Umbilical cord (tissue), 2 donors: ENCODE results near the gene NFATC4. TPM values are rescaled to one million over a fixed set of nuclear protein-coding genes. Genes with fewer than 3 reads are reported as not detected.
"Not testable (repeated sequence)": the region's sequence is repeated elsewhere in the genome, so short reads cannot be mapped to it uniquely, and the experiment has no call there.

Experiments
- DNase-seq: peaks from one replicate; pipeline ENCODE4 v3.0.0-alpha.2; 2015; ENCODE audit warnings: low spot score
- total RNA-seq: library from RNA; depleted of rRNA; stranded (reverse); fragments of >200 nt; gene quantifications from one replicate; pipeline ENCODE4 v1.2.3, GENCODE V29; 2014; ENCODE audit warnings: low replicate concordance; ENCODE audit not compliant: insufficient read depth

The NFATC4 gene
- 40.0 TPM for total RNA-seq

GRCh38 chr14:24367514-24368211 is at the start of gene NFATC4:
NFATC4 (plus strand) TSS chr14:24368184; CDS start chr14:24368341, 157 bp downstream.
- DNase-seq, result peak; percentile 97

- no peak for DNase-seq
These were observed 46.6 kb upstream of the NFATC4 start for GRCh38 chr14:24321212-24321975.

GRCh38 chr14:24322672-24323071 is 45.3 kb upstream of the NFATC4 start:
- no peak for DNase-seq

GRCh38 chr14:24323341-24323740 is 44.6 kb upstream of the NFATC4 start:
- no peak for DNase-seq

- DNase-seq, result no peak
These were observed 44.0 kb upstream of the NFATC4 start for GRCh38 chr14:24324024-24324423.

GRCh38 chr14:24325041-24325530 is 42.9 kb upstream of the NFATC4 start:
- DNase-seq, result no peak

- DNase-seq, result no peak
These were observed 42.0 kb upstream of the NFATC4 start for GRCh38 chr14:24325963-24326362.

- DNase-seq, result no peak
These were observed 40.7 kb upstream of the NFATC4 start for GRCh38 chr14:24327303-24327702.

GRCh38 chr14:24327914-24328313 is 40.1 kb upstream of the NFATC4 start:
- not testable (repeated sequence) for DNase-seq

GRCh38 chr14:24329073-24329663 is 38.8 kb upstream of the NFATC4 start:
- no peak for DNase-seq

- no peak for DNase-seq
These were observed 38.2 kb upstream of the NFATC4 start for GRCh38 chr14:24329736-24330135.

- no peak for DNase-seq
These were observed 36.9 kb upstream of the NFATC4 start for GRCh38 chr14:24330973-24331674.

- no peak for DNase-seq
These were observed 36.2 kb upstream of the NFATC4 start for GRCh38 chr14:24331731-24332267.

- DNase-seq, result peak; percentile 71
These were observed 35.6 kb upstream of the NFATC4 start for GRCh38 chr14:24332268-24332993.

GRCh38 chr14:24334431-24335291 is 33.3 kb upstream of the NFATC4 start, which contains the start of gene ADCY4:
ADCY4 (minus strand) TSS chr14:24335071; CDS start chr14:24334652, 419 bp downstream.
- DNase-seq, result no peak

- DNase-seq, result peak; percentile 56
These were observed 32.4 kb upstream of the NFATC4 start for GRCh38 chr14:24335461-24336171.

- no peak for DNase-seq
These were observed 30.7 kb upstream of the NFATC4 start for GRCh38 chr14:24337144-24337823.

- no peak for DNase-seq
These were observed 30.2 kb upstream of the NFATC4 start for GRCh38 chr14:24337824-24338175.

GRCh38 chr14:24338843-24339242 is 29.1 kb upstream of the NFATC4 start:
- no peak for DNase-seq
